Measurements from ENCODE around the gene SLC7A10.
"Not testable (repeated sequence)": the region's sequence is repeated elsewhere in the genome, so short reads cannot be mapped to it uniquely, and the experiment has no call there.

- TF ChIP-seq POLR2A, CTCF (IDR thresholded peaks at IDR 0.05): not testable (repeated sequence)
These were observed 3.4 kb downstream of the SLC7A10 start for GRCh38 chr19:33222255-33222654.
